A673 (cell line): ENCODE results near the gene CNPY4. TPM values are rescaled to one million over a fixed set of nuclear protein-coding genes. Genes with fewer than 3 reads are reported as not detected.

Source experiments
- BruUV-seq: library from RNA; stranded (reverse); fragments of 400-500 nt; replicated peaks from 2 replicates; lab custom pipeline; 2021; lab: Mats Ljungman, UMichigan
- CTCF ChIA-PET: fragments of 300-600 bp; sonication (Branson Sonifier 250); formaldehyde crosslinking; loops from one replicate; lab custom pipeline; 2022; ENCODE audit warnings: antibody characterized with exemption; lab: Charles Lee
- POLR2A ChIA-PET: fragments of 300-600 bp; sonication (Branson Sonifier 250); formaldehyde crosslinking; loops from one replicate; lab custom pipeline; 2022; ENCODE audit warnings: antibody characterized with exemption; ENCODE audit not compliant: low non-redundant PET; lab: Charles Lee
- DNase-seq: peaks from one replicate; pipeline ENCODE4 v3.0.0-alpha.2; 2015; ENCODE audit warnings: low spot score
- H3K27ac ChIP-seq: fragments of 200-600 bp; sonication (generic); 2 replicates; pipeline ENCODE4 v1.5.1; 2016; ENCODE audit warnings: mixed run types, low read depth, mild to moderate bottlenecking, mixed read lengths, antibody characterized with exemption, low read length; ENCODE audit not compliant: poor library complexity, severe bottlenecking
- H3K27me3 ChIP-seq: fragments of 200-600 bp; sonication (generic); replicated peaks from 2 replicates; pipeline ENCODE4 v1.6.1; 2017; ENCODE audit warnings: mixed run types, low read depth, mild to moderate bottlenecking, mixed read lengths, antibody characterized with exemption, low read length; ENCODE audit not compliant: insufficient read depth, poor library complexity
- H3K36me3 ChIP-seq: fragments of 200-600 bp; sonication (generic); 2 replicates; pipeline ENCODE4 v1.6.1; 2016; ENCODE audit warnings: mixed run types, mild to moderate bottlenecking, mixed read lengths, antibody characterized with exemption, low read length; ENCODE audit not compliant: insufficient read depth, poor library complexity, severe bottlenecking
- H3K4me1 ChIP-seq: fragments of 200-600 bp; sonication (generic); 2 replicates; pipeline ENCODE4 v1.6.1; 2017; ENCODE audit warnings: mixed run types, mild to moderate bottlenecking, mixed read lengths, antibody characterized with exemption, low read length; ENCODE audit not compliant: insufficient read depth, poor library complexity, severe bottlenecking
- H3K4me3 ChIP-seq: fragments of 200-600 bp; sonication (generic); 2 replicates; pipeline ENCODE4 v1.5.1; 2016; ENCODE audit warnings: low read depth, mixed run types, mild to moderate bottlenecking, mixed read lengths, low read length; ENCODE audit not compliant: poor library complexity, severe bottlenecking
- H3K9me3 ChIP-seq: fragments of 200-600 bp; sonication (generic); 2 replicates; pipeline ENCODE4 v1.6.1; 2016; ENCODE audit warnings: mixed run types, low read depth, mild to moderate bottlenecking, mixed read lengths, antibody characterized with exemption, low read length; ENCODE audit not compliant: poor library complexity, severe bottlenecking
- EZH2 ChIP-seq: fragments of 200-600 bp; sonication (generic); IDR thresholded peaks from 2 replicates; pipeline ENCODE4 v1.6.1; 2017; ENCODE audit warnings: borderline replicate concordance, low read depth, mild to moderate bottlenecking, mixed read lengths, antibody characterized with exemption, low read length; ENCODE audit not compliant: poor library complexity, severe bottlenecking
- intact Hi-C: fragments of 100-400 bp; cut with micrococcal nuclease; formaldehyde crosslinking; loops from one replicate; pipeline ENCODE4 v1.10.0; 2022; ENCODE audit not compliant: unreplicated experiment
- total RNA-seq: library from RNA; stranded (reverse); gene quantifications from 2 replicates; pipeline ENCODE4 v1.2.3, GENCODE V29; 2021
- TF ChIP-seq, protein P1 (sequence below): fragments of 300-800, 200-600 bp; sonication (generic); conservative IDR thresholded peaks from 2 replicates; pipeline ENCODE4 v1.5.1; 2017; ENCODE audit warnings: low read depth, mild to moderate bottlenecking, antibody characterized with exemption, low read length, moderate library complexity, mixed read lengths

Gene CNPY4
- total RNA-seq, 1 experiment from 2014 or later, result 20.2 TPM

DNA sequence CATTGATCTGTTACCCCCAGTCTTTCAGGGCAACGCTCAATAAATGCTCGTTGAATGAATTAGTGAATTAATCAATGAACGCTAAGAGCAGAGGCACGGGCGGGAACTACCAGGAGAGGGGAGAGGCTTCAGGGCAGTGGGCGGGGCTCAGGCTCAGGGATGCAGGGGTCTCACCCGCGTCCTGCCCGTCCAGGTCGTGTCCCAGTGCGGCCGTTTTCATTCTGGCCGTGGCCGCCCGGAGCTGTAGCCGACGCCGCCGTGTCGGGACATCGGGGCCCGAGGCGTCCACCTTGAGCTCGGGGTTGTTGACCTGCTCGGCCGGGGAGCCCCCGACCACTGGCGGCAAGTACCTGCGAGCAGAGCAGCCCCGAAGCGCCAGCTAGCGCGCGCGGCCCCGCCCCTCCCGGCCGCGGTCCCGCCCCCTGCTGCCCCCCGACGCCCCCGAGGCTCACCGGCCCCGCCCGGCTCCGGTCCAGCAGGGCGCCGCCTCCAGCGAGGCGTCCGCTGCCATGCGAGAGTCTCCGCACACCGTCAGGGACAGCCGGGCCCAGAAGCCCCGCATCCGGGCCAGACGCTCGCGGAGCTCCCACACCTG, 51.8 kb downstream of the CNPY4 start:
- ChIA-PET CTCF (no interaction called here), POLR2A (no interaction called here)
- Histone ChIP-seq H3K9me3 (no peaks in the 10 kb centered on the region), H3K4me1 (peaks cover 26% of the 10 kb centered on the region), H3K27me3 (no peaks in the 10 kb centered on the region), H3K36me3 (no peaks in the 10 kb centered on the region), H3K27ac (no peak overlapping the region), H3K4me3 (peak overlapping the region; percentile 41)
- no peak for TF ChIP-seq EZH2
- TF ChIP-seq, protein P1, sequence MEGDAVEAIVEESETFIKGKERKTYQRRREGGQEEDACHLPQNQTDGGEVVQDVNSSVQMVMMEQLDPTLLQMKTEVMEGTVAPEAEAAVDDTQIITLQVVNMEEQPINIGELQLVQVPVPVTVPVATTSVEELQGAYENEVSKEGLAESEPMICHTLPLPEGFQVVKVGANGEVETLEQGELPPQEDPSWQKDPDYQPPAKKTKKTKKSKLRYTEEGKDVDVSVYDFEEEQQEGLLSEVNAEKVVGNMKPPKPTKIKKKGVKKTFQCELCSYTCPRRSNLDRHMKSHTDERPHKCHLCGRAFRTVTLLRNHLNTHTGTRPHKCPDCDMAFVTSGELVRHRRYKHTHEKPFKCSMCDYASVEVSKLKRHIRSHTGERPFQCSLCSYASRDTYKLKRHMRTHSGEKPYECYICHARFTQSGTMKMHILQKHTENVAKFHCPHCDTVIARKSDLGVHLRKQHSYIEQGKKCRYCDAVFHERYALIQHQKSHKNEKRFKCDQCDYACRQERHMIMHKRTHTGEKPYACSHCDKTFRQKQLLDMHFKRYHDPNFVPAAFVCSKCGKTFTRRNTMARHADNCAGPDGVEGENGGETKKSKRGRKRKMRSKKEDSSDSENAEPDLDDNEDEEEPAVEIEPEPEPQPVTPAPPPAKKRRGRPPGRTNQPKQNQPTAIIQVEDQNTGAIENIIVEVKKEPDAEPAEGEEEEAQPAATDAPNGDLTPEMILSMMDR, result no peak
- no TSS peak for BruUV-seq
- no peak for DNase-seq
- intact Hi-C loops, result no loop called here

- no peak for DNase-seq
- Histone ChIP-seq H3K27me3 (no peaks in the 10 kb centered on the region), H3K4me3 (peak overlapping the region; percentile 41), H3K4me1 (peaks cover 30% of the 10 kb centered on the region), H3K36me3 (no peaks in the 10 kb centered on the region), H3K9me3 (no peaks in the 10 kb centered on the region), H3K27ac (no peak overlapping the region)
- intact Hi-C loops, result no loop called here
- ChIA-PET CTCF (no interaction called here), POLR2A (no interaction called here)
- TF ChIP-seq, protein P1, result no peak
- TF ChIP-seq EZH2, result no peak
- no TSS peak for BruUV-seq
Observed at GRCh38 chr7:100171840-100172239, 52.4 kb downstream of the CNPY4 start.

- intact Hi-C loops, result no loop called here
- no peak overlapping the region for H3K27ac ChIP-seq
- no peaks in the 10 kb centered on the region for H3K9me3 ChIP-seq
- DNase-seq, result no peak
- no peaks in the 10 kb centered on the region for H3K36me3 ChIP-seq
- ChIA-PET CTCF (no interaction called here), POLR2A (no interaction called here)
- peaks cover 11% of the 10 kb centered on the region for H3K4me1 ChIP-seq
- no peak overlapping the region for H3K4me3 ChIP-seq
- TF ChIP-seq, protein P1, result no peak
- TF ChIP-seq EZH2, result no peak
- no peaks in the 10 kb centered on the region for H3K27me3 ChIP-seq
- BruUV-seq, result no TSS peak
Observed at GRCh38 chr7:100173806-100174495, 54.5 kb downstream of the CNPY4 start.
